Measurements from ENCODE around the gene HIGD1A.

The HIGD1A gene

DNA sequence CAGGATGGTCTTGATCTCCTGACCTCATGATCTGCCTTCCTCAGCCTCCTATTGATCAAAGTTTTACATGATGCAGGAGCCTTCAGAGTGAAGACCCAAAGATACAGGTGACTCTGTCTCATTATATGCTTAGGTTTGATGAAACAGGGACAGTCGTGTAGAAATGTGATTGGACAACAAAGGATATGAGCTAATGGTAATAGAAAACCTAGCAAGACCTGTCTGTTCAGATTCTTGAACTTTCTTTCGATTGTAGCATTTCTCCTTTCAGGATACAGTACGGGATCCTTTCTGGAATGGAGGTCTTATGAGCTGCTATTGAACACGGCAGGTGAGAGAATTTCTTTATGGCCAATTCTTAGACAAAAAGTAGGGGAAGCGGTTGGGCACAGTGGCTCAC is 4.9 kb upstream of the HIGD1A start, which contains the start of gene ACKR2:
TSS of gene ACKR2 (plus strand) at position 244 of the 400 bp plus-strand sequence. CDS start 55,058 bp downstream, outside the sequence.
- TF ChIP-seq, protein P1, sequence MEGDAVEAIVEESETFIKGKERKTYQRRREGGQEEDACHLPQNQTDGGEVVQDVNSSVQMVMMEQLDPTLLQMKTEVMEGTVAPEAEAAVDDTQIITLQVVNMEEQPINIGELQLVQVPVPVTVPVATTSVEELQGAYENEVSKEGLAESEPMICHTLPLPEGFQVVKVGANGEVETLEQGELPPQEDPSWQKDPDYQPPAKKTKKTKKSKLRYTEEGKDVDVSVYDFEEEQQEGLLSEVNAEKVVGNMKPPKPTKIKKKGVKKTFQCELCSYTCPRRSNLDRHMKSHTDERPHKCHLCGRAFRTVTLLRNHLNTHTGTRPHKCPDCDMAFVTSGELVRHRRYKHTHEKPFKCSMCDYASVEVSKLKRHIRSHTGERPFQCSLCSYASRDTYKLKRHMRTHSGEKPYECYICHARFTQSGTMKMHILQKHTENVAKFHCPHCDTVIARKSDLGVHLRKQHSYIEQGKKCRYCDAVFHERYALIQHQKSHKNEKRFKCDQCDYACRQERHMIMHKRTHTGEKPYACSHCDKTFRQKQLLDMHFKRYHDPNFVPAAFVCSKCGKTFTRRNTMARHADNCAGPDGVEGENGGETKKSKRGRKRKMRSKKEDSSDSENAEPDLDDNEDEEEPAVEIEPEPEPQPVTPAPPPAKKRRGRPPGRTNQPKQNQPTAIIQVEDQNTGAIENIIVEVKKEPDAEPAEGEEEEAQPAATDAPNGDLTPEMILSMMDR (IDR thresholded peaks at IDR 0.05; ENCODE audit: control insufficient read depth, insufficient read depth, low read depth, low read length, missing control alignments): no peak
- H3K4me3 ChIP-seq (ENCODE audit: control insufficient read depth, low read depth, low read length): no peak within 1 kb of the TSS
- DNase-seq (ENCODE audit: low read depth): no peak

DNA sequence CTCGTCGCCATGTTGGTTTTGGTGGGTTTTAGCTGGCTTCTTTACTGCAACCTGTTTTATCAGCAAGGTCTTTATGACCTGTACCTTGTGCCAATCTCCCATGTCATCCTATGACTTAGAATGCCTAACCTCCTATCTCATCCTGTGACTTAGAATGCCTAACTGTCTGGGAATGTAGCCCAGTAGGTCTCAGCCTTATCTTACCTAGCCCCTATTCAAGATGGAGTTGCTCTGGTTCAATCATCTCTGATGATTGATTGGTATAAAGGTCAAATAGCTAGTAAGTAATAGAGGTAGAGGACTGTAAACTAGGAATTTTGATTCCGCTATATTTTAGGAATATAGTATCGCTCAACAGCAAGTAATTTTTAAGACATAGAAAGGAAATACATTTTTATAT is 3.6 kb upstream of the HIGD1A start:
- DNase-seq (ENCODE audit: low read depth): no peak

DNA sequence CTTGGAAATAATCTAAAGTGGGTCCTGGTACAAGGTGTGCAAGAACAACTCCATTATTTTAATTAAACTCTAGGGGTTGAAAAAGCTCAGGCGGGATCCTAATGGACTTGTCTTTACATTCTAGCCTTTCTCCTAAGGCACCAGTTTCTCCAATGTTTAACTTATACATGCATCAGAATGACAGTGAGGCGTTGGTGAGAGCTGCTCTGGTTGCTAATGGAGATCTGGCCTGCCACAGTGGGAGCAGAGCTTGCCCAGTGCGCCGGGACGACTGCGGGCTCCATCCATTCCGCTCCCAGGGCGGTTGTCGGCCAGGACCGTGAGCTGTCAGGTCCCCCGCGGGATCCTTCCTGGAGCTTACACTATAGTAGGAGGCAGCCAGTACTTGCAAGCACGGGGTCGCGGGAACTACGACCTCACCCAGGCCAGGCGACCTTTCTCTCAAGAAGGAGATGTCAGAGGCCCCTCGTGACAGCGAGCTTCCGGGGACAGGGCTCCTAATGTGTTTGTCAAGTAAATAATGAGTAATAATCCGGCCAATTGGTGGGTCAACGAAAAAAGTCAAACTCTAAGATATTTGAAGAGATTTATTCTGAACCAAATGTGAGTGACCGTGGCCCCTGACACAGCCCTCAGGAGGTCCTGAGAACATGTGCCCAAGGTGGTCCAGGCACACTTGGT is 991 bp upstream of the HIGD1A start:
- no peak overlapping the region; the same call in 1 of the 2 replicates for H3K4me3 ChIP-seq (ENCODE audit: control insufficient read depth, low read depth, low read length)
- no peak for DNase-seq (ENCODE audit: low read depth)

More for the DNA sequence above, 3.6 kb upstream of the HIGD1A start:
- TF ChIP-seq, protein P1 (IDR thresholded peaks at IDR 0.05; ENCODE audit: control insufficient read depth, insufficient read depth, low read depth, low read length, missing control alignments): no peak
- no peak overlapping the region for H3K4me3 ChIP-seq (ENCODE audit: control insufficient read depth, low read depth, low read length)

DNA sequence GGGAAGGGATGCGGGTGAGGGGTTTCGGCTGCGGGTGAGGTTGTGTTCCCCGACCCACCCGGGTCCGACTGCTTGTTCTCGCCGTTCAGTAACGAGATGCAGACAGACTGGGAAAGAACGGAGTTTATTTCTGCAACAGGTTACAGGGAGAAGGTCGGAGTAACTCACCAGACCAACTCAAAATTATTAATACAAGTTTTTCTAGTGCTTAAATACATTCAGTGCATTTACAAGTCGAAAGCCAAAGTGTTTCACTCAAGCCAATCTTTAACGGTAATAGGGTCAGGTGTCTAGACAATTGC is 492 bp upstream of the HIGD1A start:
- TF ChIP-seq, protein P1 (IDR thresholded peaks at IDR 0.05; ENCODE audit: control insufficient read depth, insufficient read depth, low read depth, low read length, missing control alignments): no peak
- H3K4me3 ChIP-seq (ENCODE audit: control insufficient read depth, low read depth, low read length): peak overlapping the region; percentile 67
- DNase-seq (ENCODE audit: low read depth): no peak

More for the DNA sequence above, 991 bp upstream of the HIGD1A start:
- TF ChIP-seq, protein P1 (IDR thresholded peaks at IDR 0.05; ENCODE audit: control insufficient read depth, insufficient read depth, low read depth, low read length, missing control alignments): no peak

DNA sequence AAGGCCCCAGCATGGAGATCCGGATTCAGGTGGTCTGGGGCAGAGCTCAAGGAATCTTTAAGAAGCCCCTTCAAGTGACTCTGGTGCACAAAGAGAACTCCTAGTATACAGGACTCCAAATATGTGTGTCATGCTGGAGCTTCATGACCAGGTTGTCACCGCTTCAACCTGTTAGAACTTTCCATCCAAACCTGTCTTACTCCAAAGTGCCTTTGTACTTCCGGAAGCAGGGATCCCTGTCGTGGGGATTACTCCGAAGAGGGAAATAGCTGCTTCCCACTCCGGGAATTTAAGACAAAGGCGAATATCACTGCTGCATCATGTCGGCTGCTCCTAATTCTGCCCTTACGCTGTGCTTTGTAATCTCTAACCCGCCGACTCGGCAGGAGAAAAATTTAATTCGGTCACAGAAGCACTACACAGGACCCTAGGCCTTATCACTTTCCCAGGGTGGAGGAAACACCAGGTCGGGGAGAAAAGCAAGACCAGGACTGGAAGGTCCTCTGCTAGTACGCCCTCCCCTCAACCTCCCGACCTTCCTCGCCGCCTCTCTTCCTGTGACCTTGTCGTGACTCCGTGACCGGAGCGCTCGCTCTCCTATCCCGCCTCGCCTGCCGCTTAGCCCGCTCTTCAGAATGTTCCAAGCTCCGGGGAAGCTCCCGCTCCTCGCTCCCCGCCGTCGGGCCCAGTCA is 730 bp downstream of the HIGD1A start:
- TF ChIP-seq, protein P1 (IDR thresholded peaks at IDR 0.05; ENCODE audit: control insufficient read depth, insufficient read depth, low read depth, low read length, missing control alignments): no peak
- DNase-seq (ENCODE audit: low read depth): no peak
- peak overlapping the region; percentile 67 for H3K4me3 ChIP-seq (ENCODE audit: control insufficient read depth, low read depth, low read length)

DNA sequence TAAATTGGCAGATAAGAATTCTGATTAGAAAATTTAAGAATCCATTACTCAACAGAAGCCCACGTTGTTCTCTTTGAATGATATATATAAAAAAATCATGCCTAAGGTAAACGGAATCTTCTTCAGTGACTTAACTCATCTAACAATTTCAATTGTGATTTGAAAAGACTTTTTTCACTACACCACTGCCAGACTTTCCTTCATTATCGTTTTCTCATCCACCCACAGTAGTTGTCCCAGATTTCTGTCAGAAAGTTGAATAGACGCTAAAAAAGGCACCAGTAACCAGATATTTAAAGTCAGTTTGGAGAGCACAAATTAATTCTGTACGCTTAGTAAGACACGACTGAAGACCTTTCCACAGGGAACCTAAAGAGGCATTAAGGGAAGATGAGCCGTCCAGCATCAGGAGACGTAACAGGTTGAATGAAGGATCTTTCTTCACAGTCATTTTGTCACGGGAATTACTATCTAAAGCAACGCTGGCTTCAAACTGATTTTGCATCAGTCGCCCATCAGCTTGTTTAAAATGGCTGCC is 1.3 kb downstream of the HIGD1A start:
- TF ChIP-seq, protein P1 (IDR thresholded peaks at IDR 0.05; ENCODE audit: control insufficient read depth, insufficient read depth, low read depth, low read length, missing control alignments): no peak
- H3K4me3 ChIP-seq (ENCODE audit: control insufficient read depth, low read depth, low read length): peak overlapping the region; percentile 67

More for the DNA sequence above, 1.3 kb downstream of the HIGD1A start:
- DNase-seq (ENCODE audit: low read depth): no peak
